Stimulated activated CD8-positive, alpha-beta memory T cell treated with anti-CD3 and anti-CD28 coated beads, Interleukin-4, amount 100 ng/mL, for 24 hours (primary cell): ENCODE measurements around the gene BCL7A.
"Not testable (repeated sequence)": the region's sequence is repeated elsewhere in the genome, so short reads cannot be mapped to it uniquely, and the experiment has no call there.

ENCODE experiments used
- DNase-seq: peaks from one replicate; pipeline ENCODE4 v3.0.0-alpha.2; 2020; ENCODE audit warnings: low read depth

Gene BCL7A

GRCh38 chr12:122028165-122028904 is 6.7 kb downstream of the BCL7A start:
- no peak for DNase-seq

- DNase-seq, result peak; percentile 53
Measured at GRCh38 chr12:122028905-122029560, 7.3 kb downstream of the BCL7A start.

- no peak for DNase-seq
Measured at GRCh38 chr12:122029620-122030423, 8.1 kb downstream of the BCL7A start.

GRCh38 chr12:122030424-122031035 is 8.8 kb downstream of the BCL7A start:
- no peak for DNase-seq

GRCh38 chr12:122031342-122032216 is 9.9 kb downstream of the BCL7A start:
- peak; percentile 49 for DNase-seq

- no peak for DNase-seq
Measured at GRCh38 chr12:122032580-122032979, 10.9 kb downstream of the BCL7A start.

- DNase-seq, result no peak
Measured at GRCh38 chr12:122035292-122035691, 13.6 kb downstream of the BCL7A start.

GRCh38 chr12:122036153-122036552 is 14.5 kb downstream of the BCL7A start:
- no peak for DNase-seq

GRCh38 chr12:122040579-122041386 is 19.1 kb downstream of the BCL7A start:
- DNase-seq, result no peak

GRCh38 chr12:122041458-122041857 is 19.8 kb downstream of the BCL7A start:
- DNase-seq, result not testable (repeated sequence)

GRCh38 chr12:122042910-122043309 is 21.2 kb downstream of the BCL7A start:
- DNase-seq, result no peak

- DNase-seq, result no peak
Measured at GRCh38 chr12:122043476-122043875, 21.8 kb downstream of the BCL7A start.

- no peak for DNase-seq
Measured at GRCh38 chr12:122045262-122045661, 23.6 kb downstream of the BCL7A start.

- no peak for DNase-seq
Measured at GRCh38 chr12:122046145-122046544, 24.5 kb downstream of the BCL7A start.

GRCh38 chr12:122048151-122048550 is 26.5 kb downstream of the BCL7A start:
- DNase-seq, result no peak

GRCh38 chr12:122049827-122050226 is 28.1 kb downstream of the BCL7A start:
- DNase-seq, result no peak

GRCh38 chr12:122050706-122051105 is 29.0 kb downstream of the BCL7A start:
- no peak for DNase-seq

- no peak for DNase-seq
Measured at GRCh38 chr12:122051231-122051876, 29.7 kb downstream of the BCL7A start.

- no peak for DNase-seq
Measured at GRCh38 chr12:122052285-122052684, 30.6 kb downstream of the BCL7A start.
